RKO (cell line): ENCODE data around the gene OBSL1.

ENCODE experiments used
- DNase-seq: peaks from one replicate; pipeline ENCODE4 v3.0.0-alpha.2; 2016; ENCODE audit warnings: low spot score

Gene OBSL1

DNA sequence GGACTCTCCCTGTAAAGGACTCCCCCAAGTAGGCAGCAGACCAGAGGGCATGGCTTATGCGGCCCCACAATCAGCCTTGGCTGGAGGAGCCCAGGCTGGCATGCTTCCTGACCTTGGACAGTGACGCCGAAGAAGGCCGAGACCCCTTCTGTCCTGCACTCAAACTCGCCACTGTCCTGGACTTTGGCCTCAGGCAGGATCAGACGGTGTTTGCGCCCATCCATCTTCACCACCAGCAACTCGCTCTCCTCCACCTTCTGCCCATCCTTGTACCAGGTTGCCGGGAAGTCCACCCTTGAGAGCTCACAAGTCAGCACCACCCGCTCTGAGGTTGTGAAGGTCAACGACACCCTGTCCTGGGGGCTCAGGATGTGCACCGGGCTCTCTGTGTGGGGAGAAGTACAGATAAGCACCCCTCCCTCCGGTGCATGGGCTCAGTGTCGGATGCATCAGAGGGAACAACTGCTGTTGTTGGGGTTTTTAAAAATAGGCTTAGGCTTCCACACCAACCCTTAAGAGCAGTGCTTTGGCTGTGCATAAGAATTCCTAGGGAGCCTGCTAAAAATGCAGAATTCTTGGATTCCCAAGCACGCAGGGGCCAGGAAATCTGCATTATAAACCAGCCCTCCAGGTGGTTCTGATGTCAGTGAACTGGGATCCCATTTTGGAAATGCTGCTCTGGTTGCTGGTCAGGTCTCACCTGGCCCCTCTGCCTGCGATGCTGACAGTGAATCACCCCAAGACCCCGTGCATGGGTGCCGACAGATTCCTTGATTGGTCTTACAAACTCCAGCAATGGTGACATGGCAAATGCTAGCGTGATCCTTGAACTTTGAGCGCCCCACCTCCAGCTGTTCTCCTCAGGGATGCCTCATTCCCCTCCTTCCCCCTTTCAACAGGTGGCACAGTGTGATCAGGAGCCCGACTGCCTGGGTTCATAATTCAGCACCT, 5.9 kb downstream of the OBSL1 start:
- DNase-seq, result no peak

DNA sequence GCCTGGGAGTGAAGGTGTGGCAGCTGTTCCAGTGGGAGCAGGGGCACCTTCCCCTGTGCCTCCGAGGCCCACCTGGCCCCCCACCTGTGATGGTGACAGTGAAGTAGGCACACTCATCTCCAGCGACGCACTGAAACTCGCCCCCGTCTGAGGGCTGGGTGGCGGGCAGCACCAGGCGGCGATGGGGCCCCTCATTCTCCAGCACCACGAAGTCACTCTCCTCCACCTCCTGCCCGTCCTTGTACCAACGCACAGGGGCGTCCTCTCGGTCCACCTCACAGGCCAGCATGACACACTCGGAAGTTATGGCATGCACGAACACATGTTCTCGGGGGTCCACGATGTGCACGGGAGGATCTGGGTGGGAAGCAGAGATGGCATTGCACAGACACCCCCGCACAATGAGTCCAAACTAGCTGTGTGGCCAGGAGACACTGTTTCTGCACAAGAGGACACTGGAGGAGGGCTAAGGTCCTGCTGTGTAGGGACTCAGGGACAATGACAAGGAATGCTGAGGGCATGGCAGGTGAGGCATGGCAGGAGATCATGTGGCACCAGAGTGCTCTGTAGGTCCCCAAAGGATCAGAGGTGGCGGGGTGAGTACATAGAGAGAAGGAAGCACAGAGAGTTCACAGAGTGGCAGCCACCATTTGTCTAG, 7.9 kb downstream of the OBSL1 start:
- no peak for DNase-seq

DNA sequence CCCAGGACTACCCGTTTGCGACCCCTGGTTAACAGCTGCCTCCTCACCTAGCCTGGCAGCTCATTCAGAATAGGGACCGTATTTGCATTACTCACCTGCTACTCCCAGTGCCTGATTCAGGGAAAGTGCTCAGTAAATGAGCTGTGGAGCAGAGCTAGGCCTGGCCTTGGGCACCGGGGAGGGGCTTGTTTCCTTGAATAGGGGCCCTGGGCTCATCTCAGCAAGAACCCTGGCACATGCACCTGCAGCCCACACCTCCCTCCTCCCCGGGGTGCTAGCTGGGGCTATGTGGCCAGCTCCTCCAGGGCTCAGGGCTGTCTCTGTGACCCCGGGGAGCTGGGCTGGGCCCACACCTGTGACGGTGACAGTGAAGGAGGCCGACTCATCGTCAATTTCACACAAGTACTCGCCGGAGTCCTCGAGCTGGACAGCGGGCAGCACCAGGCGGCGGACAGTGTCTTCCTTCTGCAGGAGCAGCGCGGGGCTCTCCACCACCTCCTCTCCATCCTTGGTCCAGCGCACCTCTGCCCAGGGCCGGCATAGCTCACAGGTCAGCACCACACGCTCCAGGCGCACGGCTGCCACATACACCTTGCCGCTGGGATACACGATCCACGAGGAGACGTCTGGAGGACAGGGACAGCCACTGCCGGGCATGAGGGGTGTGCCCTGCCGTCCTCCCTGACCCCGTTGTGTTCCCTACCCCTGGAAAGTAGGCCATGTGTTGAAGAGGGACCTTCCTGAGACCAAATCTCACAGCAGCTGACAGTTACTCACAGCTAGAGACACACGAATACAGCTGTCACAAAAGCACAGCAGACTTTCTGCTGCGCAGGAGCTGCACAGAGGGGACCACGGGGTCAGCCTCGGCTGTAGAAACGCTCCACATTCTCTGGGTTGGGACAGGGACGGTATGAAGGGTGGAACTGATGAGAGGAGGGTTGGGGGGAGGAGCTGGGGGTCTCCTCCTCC, 9.0 kb downstream of the OBSL1 start:
- DNase-seq, result no peak

DNA sequence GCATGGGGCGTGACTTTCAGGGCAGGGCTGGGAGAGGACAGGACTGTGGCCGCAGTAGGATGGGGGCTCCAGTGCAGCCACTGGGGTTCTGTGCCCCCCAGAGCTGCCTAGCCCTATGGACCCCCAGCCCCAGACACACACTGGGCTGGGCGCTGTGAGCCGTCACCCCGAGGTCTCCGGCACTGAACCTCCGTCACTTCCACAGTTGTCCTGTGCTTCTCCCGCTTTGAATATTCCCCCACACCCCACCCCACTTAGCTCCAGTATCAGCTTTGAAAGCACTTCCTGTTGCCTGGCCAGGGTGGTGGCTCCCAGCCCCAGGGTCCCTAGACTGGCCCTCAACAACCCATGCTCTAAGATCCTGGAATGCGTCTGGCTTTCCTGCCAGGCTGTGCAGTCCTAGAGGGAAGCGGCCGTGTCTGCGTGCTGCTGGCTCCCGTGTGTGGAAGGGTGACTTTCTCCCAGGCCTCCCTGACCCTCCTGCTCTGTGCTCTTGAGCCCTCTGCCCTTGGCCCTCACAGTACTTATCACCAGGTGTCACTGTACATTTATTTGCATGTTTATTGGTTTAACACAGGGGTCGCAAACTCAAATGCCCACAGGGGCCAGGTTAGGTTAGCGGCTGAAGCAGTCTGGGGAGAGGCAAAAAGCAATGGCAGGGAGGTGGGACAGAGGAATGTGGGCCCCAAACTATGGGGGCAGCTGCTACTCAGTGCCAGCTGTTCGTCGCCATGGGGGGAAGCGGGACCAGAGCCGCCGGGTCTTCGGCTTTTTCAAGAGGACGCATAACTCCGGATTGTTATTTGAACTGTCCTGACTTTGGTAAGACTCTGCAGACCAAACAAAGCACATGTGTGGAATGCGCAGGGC, 9.9 kb downstream of the OBSL1 start:
- DNase-seq, result no peak

DNA sequence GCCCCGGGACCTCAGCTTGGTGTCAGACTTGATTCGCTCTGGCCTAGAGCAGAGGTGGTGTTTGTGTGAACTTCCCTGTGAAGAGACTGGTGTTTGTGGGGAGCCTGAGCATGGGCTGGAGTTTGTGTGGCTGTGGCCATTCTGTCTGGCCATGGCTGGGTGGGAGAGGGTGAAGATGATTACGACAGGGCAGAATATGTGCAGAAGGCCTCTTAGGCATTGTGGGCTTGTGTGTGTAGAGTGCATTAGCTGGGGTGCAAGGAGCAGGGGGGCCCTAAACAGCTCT, 10.5 kb downstream of the OBSL1 start:
- no peak for DNase-seq

DNA sequence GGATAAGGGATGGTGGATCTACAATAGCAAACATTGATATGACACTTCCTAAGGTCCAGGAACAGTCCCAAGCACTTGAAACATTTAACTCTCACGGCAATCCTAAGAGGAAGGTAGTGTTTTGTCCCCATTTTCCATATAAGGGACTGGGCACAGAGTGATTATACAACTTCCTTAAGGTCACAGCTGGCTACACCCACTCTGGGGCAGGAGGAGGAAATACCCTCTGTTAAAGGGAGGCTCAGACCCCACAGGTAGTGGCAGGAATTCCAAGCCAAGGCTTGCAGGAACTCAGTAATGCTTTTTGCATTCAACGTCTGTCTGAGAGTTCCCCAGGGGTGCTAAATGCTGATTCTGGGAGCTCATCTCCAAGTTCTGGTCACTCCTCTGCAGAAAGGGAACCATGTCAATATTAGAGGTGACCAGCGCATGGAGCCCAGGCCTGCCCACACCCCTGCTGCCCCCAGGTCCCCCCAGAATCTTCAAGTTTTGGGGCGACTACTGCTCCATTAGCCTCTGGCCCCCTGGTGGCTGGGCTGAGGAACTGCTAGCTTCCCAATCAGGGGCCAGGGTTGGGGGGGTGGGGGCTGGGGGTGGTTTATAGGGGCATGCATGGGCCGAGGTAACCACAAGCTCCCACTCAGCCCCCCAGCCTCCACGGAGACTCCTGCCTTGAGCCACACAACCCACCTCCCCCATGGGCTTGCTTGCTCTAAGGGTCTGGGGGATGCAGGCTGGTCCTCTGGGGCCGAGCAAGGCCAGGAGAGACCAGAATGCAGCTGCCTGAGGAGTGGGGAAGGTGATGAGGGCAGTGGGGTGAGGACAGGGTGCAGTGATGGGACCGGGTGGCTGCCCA, 11.1 kb downstream of the OBSL1 start:
- DNase-seq, result no peak

DNA sequence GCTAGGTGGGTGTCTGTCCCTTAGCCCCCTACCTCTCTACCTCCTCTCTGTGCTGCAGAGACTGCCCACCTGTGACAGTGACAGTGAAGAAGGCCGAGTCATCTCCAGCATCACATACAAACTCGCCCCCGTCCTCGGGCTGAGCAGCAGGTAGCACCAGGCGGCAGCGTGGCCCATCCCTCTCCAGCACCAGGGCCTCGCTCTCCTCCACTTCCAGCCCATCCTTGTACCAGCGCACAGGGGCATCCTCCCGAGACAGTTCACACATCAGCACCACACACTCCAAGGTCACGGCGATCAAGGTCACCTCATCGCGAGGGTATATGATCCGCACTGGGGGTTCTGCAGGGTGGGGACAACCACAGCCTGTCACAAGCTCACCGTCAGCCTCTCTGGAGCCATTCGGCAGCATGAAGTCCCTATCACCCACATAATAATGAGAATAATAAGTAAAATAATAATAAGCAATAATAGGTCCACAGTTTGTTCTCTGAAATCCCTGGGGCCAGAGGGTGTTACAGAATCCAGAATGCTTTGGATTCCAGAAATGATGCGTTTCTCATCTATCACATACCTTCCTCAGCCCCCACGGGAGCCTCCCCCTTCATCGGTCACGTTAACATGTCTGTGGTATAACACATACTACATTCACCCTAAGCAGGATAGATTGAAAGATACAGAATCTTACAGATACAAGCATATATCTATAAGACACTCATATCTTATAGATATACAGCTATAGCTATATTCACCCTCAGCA, 12.0 kb downstream of the OBSL1 start:
- no peak for DNase-seq

DNA sequence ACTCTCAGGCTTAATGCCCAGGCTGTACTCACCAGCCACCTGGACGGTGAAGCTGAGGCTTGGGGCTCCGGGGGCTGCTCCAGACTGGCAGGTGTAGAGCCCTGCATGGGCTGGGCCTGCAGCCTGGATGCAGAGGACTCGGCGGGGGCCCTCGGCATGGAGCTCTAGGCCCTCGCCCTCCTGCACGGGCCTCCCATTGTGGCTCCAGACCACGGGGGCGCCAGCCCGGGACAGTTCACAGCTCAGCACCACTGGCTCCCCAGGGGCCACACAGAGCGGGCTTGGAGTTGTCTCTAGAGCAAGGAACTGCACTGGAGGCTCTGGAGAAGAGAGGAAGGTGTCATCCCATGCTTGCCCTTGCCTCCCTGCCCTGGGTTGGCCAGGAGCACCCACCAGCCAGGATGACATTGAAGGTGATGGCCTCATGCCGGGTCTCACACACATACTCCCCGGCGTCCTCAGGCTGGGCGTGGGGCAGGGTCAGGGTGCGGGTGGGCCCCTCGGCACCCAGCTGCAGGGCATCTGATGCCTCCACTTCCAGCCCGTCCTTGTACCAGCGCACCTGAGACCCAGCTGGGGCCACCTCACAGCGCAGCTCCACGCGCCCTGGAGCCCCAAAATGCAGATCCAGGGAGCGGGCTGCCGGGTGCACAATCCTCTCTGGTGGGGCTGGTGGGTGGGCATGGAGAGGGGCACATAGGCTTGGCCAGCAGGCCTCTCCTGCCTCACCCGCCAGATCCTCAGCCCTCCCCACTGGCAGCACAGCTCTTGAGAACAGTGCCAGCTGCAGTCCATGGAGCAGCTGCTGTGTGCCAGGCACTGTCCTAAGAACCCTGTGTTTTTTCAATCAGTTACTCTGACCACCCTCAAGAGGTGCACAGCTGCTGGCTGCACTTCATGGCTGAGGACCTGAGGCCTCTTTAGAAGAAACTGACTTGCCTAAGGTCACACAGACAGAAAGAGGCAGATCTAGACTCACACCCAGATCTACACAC, 13.3 kb downstream of the OBSL1 start:
- no peak for DNase-seq

DNA sequence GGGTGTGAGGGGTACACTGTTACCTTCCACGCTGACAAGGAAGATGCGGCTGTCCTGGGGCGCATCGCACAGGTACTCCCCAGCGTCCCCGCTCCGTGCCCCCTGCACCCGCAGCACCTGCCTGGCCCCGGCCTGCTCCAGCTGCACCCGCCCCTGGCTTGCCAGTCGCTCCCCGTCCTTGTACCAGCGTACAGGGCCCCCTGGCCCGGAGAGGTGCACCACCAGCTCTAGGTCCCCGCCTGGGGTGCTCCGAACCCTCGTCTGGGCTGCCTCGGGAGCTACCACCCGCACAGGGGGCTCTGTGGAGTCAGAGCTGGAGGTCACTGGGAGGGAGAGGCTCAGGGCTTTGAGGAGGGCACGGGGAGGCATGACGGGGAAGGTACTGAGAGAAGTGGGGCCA, 14.0 kb downstream of the OBSL1 start:
- DNase-seq, result no peak

DNA sequence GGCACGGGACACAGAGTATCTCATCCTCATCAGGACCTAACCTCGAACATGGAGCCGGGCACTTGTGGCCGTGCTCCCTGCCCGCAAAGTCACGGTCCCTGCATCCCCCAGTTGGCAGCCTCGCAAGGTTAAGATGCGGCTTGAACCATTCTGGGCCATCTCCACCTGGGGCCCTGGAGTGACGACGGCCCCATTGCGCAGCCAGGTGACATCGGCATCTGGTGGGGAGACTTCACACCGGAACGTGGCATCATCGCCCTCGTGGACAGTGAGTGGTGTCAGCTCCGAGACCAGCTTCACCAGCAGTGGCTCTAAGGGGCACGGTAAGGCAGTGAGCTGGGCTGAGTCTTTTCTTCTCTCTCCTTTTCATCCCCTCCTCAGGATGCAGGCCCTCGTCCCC, 14.9 kb downstream of the OBSL1 start:
- no peak for DNase-seq

DNA sequence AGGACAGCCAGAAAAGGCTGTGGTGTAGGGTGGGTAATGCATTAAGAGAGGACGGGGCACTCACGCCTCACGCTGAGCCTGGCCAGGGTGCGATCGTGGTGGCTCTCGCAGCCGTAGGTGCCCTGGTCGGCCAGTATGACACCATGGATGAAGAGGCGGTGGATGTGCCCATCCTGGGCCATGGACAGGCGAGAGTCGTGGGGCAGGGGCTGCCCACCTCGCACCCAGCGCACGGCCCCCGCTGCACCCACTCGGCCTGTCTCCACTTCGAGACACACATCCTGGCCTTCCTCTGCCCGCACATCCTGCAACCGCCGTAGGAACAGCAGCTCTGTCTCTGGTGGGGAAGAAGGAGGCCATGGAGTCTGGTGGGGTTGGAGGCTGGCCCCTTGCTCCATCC, 15.4 kb downstream of the OBSL1 start:
- DNase-seq, result no peak

DNA sequence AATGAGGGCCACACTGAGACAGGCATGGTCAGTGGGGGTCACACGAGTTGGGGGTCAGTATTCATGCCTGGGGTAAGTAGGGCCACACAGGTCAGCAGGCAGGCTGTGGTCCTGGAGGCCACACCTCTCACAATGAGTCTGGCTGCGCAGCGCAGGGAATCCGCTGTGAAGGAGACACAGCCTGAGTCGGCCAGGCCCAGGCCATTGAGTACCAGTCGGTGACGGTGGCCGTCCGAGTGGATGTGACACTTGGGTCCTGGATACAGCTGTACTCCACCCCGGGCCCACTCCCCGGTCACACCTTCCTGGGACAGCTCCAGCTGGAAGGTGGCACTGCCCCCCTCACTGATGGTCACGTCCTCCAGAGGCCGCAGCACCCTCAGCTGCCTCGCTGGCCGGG, 17.0 kb downstream of the OBSL1 start:
- no peak for DNase-seq

DNA sequence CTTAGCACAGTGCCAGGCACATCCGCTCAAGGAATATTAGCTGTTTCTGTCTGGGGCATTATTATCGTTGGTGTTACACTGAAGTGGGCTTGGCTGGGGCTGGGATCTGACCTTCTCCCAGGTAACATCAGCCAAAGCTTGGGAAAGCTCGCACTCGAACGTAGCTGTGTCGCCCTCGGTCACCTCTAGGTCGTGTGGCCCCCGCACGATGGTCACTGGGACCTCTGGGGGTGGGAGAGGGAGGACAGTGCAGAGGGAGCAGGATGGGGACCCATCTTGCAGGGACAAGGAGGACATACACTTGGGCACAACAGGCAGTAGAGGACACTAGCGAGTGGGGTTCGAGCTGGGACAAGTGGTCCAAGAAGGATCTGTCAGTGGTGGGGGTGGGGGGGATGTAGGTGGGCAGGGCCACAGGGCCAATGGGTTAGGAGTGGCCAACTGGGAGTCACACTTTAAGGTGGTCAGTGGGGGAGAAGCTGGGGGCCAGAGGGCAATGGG, 17.8 kb downstream of the OBSL1 start:
- DNase-seq, result no peak

DNA sequence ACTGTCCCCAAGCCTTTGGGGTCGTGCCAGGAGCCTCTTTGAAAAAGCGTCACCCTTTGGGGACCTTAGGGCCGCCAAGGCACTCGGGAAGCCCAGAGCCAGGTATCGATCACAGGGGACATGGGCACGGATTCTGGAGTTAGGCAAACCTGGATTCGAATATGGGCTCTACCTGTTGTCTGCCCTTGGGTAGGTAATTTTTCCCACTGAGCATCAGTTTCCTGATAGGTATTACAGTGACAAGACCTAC, 18.2 kb downstream of the OBSL1 start:
- DNase-seq, result no peak

DNA sequence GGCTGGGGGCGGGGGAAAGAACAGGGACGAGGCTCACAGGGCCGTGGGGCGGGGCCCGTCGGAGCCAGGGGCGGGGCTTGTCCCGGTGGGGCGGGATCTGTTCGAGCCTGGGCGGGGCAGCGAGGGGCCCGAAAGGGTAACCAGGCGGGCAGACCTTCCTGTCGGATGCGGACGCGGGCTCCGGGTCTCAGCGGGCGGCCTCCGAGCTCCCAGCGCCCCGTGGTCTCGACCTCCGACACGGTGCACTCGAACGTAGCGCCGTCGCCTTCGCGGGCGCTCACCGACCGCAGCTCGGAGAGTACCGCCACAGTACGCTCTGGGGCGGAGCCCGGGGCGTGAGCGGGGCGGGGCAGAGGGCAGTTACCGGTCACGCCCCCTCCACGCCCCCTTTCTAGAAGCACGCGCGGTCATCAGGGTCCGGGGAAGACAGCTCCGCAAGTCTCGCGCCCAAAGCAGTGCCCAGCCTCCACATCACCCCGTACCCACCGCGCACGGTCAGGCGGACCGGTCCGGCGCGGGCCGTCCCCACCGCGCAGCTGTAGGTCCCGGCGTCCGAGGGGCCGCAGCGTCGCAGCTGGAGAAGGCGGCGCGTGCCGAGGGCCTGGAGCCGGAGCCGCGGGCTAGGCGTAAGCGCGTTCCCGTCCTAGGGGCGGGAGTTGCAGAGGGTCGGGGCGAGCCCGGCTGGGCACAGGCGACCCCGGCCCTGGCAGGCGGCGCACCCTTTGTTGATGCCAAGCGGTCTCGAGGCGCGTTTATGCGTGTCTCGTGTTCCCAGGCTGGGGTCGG, 18.8 kb downstream of the OBSL1 start:
- DNase-seq, result no peak

DNA sequence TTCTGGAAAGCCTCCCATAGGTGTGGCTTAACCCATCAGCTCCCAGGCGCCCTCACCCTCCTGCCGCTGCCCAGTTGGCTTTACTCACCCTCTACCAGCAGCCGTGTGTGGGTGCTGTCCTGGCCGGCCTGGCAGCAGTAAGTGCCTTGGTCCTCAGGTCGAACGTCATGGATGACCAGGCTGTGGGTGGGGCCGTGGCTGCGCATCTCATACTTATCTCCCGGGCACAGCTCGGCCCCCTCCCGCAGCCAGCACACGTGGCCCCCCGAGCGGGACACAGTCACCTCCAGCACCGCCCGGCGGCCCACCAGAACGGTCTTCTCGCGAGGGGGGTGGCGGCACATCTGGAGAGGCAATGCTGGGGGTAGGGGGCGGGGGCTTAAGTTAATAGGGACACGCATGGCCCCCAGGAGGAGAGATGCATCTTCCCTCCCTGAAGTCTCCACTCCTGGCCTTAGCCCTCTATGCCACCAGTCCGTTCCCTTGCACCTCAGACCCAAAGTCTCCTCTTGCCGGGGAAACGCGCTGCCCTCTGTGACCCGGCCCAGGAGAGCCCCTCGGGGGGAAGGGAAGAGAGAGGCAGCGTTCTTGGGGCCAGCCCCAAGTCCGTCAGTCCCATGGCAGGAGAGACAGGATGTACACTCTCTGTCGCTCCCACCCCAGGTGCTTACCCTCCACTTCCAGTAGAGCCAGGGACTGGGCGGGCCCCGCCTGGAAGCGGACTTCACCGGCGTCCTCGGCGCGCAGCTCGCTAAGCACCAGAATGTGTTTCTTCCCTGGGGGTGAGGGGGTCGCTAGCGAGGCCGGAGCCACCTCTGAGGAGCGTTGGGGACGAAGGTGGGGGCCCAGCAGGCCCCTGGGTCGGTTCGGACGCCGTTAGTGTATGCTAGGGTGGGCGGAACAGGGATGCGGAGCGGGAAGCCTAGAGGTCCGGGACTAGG, 19.6 kb downstream of the OBSL1 start:
- no peak for DNase-seq

DNA sequence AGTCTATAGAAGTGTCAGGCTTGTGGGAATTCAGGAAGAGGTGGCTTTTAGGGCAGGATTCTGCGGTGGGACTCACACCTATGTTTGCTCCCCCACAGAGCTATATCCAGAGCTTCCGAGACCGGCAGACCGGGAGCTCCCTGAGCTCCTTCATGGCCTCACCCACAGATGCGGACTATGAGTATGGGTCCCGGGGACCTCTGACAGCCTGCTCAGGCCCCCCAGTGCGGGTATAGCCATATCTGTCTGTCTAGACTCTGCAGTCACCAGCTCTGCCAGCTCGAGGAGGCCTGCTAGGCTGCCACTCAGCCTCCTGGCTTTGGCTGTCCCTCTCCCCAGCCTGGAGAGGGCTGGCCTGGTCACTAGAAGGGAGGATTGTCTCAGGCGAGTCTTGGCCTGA, 21.7 kb downstream of the OBSL1 start:
- no peak for DNase-seq
